T-helper 1 cell (primary cell): ENCODE results near the gene B3GALT5.

Experiments
- DNase-seq, 5 donors: peaks; one replicate each; pipeline ENCODE4 v3.0.0-alpha.2; 2012 to 2020

Gene B3GALT5

DNA sequence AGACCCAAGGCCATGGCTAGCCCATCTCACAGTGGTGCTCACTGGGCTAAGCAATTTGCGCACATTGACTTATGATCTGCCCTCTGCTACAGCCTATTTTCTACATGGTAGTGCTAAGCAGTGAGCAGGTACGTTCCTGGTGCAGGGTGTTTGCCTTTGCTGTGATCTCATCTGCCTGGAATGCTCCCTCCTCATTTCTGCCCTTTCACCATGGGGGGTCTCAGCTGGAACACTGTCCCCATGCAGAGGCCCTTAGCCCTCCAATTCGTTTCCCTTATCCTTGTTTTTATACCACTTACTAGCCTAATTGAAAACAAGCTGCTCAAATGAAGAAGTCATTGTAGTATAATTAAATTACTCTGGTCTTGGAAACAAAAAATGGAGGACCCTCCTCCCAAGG, 2.0 kb upstream of the B3GALT5 start:
- no peak for DNase-seq

GRCh38 chr21:39611551-39612190, 1.1 kb upstream of the B3GALT5 start:
- DNase-seq = no peak

DNA sequence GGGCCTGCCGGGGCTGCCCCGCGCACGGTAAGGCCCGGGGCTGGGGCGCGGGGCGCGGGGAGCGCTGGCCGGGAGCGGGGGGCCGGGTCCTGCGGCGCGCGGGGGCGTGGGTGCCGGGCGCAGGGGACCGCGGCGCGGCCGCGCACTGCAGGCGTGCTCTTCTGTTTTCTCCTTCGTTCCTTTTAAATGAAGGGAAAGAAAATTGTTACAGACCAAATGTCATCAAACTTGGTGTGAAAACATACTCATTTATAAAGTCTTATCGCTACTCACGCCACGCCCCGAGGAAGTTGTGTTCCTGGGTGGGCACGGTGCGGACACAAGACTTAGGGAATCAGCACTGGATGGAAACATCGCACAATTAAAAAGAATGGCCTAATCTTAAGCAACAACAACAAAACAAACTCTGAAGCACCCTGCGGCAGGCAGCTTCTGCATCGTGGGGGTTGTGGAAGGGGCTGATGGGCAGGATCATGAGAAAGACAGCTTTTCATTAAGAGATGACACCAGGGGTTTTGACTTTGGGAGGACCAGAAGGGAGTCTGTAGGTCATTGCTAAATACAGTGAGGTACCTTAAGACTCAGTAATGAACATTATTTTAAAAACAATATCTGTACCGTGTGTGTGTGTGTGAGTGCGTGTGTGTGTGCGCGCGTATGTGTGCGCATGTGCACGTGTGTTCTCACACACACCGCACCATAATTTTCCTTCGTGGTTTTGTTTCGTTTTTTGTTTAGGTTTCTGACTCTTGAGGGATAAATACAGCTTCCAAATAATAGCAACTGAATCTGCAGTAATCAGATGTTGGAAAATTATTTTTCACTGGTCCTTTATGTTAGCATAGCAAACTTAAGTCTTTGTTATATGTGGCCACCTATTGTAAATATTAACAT, 548 bp downstream of the B3GALT5 start:
- DNase-seq = no peak

- DNase-seq = no peak
These were observed 3.6 kb downstream of the B3GALT5 start for GRCh38 chr21:39616211-39616772.

DNA sequence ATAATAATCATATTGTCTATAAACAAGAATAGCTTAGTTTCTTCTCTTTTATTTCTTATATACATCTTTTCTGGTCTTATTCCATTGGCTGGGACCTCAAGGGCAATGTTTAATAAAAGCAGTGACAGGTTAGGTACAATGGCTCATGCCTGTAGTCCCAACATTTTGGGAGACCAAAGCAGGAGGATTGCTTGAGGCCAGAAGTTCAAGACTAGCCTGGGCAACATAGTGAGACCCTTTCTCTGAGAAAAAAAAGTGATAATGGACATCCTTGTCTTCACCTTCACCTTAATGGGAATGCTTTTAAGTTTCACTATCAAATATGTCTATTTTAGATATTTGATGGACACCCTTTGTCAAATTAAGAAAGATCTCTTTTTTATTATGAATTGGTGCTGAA, 8.1 kb downstream of the B3GALT5 start:
- DNase-seq = no peak

DNA sequence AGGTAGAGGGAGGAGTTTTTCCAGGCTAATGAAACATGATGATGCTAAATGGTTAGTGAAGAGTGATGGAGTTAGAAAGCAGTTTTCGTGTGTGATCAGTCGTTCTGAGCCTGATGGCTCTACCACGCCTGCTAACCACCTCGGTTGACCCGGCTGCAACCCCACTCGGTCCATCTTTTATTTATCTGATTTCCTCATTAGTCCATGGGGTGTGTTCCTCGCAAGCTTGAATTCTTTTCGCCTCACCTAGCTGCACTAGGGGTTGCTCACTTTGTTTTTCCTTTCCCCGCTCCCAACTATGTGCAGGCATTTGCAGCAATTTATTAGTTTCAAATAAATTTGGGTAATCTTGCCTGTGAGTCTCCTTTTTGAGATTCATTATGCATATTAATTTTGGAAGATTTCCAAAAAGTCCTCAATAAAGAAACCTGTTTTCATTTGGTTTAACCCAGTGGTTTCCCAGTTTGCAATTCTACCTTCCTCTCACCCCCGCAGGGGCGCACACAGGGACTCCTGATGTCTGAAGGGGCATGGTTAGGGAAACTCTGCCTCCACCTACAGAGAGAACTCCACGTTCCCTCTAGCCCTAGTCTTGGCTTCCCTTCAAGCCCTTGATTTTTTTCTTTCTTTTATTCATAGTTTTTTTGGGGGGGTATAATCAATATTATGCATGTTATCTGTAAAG, 12.6 kb downstream of the B3GALT5 start:
- DNase-seq = no peak

DNA sequence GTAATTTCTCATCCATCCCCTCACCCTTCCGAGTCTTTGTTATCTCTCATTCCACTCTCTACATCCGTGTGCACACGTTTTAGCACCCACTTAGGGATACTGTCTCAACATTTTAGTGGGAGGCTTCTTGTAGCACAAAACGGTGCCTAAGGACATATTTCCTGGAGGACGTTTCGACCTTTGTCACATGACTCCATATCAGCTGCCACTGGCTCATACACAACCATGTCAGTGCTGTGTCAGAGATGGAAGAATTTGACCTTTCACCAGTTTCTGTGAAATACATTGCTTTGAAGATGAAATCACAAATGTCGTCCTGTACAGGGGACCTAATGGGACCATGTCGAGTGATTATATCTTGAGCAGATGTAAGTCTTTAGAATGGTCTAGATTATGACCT, 15.6 kb downstream of the B3GALT5 start:
- DNase-seq = no peak

- DNase-seq = no peak
These were observed 17.5 kb downstream of the B3GALT5 start for GRCh38 chr21:39630191-39630591.

GRCh38 chr21:39630827-39631226, 18.1 kb downstream of the B3GALT5 start:
- DNase-seq = no peak

DNA sequence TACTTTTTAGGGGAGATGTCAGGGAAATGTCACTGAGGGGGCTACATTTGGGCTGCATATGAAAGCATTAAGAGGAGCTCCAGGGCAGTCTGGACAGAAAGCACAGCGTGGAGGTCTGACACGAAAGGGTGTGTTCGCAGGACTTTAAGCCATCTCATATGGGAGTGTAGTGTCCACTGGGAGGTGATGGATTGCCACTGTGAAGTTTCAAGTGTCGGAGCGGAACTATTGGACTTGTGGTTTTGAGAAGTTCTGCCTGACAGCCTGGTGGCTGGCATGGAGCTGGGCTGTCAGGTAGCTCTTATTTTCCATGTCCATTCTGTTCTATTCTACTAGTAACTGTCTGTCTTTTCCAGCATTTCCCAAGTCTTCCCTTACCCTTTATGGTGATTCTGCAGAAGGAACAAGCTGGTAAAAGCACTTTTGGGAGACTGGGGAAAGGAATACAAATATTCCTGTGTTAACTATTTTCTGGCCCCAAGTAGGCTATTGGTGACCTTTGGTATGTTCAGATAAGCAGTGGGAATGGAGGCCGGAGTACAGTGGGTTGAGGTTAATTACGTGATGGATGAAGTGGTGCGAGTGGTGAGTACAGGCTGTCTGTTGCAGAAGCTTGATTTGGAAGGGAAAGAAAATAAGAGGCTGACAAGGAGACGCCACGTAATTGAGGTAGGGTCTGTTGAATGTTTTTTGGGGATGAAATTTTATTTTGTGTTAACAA, 19.3 kb downstream of the B3GALT5 start:
- DNase-seq = no peak

DNA sequence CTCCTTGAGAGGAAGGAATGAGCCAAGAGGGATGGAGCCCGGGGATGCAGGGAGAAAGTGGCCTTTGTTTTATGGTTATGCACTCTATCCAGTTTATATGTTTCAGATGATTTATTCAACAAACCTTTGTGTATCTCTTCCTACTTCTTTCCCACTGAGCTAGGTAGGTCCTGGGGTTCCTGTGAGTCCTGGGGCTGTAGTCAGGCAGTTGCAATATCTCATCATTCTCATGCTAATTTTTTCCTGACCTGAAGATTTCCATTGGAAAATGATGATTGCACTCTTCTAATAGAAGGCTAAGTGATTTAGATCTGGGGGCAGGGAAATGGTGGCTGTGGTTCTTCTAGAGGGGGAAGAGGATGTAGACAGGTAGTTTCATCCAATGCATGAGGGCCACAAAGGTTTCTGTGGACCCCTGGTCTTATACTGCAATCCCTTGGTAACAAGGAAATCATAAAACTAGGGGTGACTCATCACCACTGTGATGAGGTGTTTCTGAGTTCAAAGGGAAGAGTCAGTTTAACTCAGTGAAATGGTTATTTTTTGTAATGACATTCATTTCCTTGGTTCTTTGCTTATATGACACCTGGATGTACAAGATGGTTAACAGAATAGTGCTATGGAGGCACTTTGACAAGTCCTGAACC, 20.2 kb downstream of the B3GALT5 start:
- no peak for DNase-seq

DNA sequence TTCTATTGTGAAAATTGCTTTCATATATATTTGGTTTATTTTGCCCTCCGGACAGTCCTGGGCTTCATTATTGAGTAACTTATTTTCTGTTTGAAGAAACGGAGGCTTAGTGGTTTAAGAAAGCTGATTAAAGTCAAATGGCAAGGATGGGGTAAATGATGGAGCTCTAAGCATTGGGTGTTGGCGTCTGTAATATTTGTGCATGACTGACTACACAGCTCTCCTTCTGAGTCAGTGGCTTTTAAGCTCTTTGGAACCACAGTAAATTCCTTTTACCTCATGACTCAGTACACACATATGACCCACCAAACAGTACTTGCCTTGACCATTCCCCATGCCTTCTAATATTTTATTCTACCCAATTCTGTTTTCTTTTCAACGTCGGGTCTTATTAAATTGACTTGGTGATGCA, 21.0 kb downstream of the B3GALT5 start:
- DNase-seq = no peak

GRCh38 chr21:39634507-39634906, 21.8 kb downstream of the B3GALT5 start:
- DNase-seq = no peak

GRCh38 chr21:39637197-39637970, 24.6 kb downstream of the B3GALT5 start:
- no peak for DNase-seq

- no peak for DNase-seq
These were observed 25.2 kb downstream of the B3GALT5 start for GRCh38 chr21:39637971-39638240.

- DNase-seq = no peak
These were observed 25.5 kb downstream of the B3GALT5 start for GRCh38 chr21:39638281-39638680.

DNA sequence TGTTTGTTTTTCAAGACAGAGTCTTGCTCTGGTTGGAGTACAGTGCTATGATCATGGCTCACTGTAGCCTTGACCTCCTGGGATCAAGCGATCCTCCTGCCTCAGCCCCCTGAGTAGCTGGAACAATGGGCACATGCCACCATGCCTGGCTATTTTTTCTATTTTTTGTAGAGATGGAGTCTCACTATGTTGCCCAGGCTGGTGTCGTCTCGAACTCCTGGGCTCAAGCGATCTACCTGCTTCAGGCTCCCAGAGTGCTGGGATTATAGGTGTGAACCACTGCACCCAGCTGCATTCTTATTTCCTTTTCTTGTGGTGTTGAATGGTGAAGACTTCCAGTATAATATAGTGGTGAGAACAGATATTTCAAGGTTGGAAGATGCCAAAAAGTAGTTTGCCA, 28.0 kb downstream of the B3GALT5 start:
- no peak for DNase-seq

GRCh38 chr21:39641827-39642450, 29.2 kb downstream of the B3GALT5 start:
- no peak for DNase-seq

GRCh38 chr21:39644062-39644560, 31.4 kb downstream of the B3GALT5 start:
- no peak for DNase-seq

GRCh38 chr21:39645331-39645730, 32.6 kb downstream of the B3GALT5 start:
- DNase-seq = no peak

DNA sequence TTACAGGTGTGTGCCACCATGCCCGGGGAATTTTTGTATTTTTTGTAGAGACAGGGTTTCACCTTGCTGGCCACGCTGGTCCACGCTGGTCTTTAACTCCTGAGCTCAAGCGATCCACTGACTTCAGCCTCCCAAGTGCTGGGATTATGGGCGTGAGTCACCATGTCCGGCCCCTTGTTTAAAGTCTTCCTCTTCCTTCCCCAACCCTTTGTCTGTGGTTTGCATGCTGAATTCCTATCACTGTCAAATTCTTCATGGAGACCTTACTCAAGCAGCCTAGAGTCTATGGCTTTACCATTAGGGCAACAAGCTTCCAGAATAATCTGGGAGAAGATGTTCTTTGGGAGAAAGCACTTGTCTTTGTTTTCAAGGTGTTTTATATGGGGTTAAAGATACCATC, 34.7 kb downstream of the B3GALT5 start:
- DNase-seq = no peak
